ENCODE data around the gene NBEAL1.

Gene NBEAL1

GRCh38 chr2:203016716-203017115 lies 2.0 kb downstream of the NBEAL1 start:
- TF ChIP-seq FOXP2 (optimal IDR thresholded peaks at IDR 0.05; ENCODE audit: borderline replicate concordance, extremely low read depth, extremely low read length, insufficient read depth) (no peak), POLR2AphosphoS5 (IDR thresholded peaks at IDR 0.05; ENCODE audit: low read depth, low read length) (no peak), SIN3A (IDR thresholded peaks at IDR 0.05; ENCODE audit: borderline replicate concordance, insufficient read depth, low read length) (no peak), TAF1 (IDR thresholded peaks at IDR 0.05; ENCODE audit: borderline replicate concordance, insufficient read depth, low read length) (no peak)
- TF ChIP-seq, protein P1, sequence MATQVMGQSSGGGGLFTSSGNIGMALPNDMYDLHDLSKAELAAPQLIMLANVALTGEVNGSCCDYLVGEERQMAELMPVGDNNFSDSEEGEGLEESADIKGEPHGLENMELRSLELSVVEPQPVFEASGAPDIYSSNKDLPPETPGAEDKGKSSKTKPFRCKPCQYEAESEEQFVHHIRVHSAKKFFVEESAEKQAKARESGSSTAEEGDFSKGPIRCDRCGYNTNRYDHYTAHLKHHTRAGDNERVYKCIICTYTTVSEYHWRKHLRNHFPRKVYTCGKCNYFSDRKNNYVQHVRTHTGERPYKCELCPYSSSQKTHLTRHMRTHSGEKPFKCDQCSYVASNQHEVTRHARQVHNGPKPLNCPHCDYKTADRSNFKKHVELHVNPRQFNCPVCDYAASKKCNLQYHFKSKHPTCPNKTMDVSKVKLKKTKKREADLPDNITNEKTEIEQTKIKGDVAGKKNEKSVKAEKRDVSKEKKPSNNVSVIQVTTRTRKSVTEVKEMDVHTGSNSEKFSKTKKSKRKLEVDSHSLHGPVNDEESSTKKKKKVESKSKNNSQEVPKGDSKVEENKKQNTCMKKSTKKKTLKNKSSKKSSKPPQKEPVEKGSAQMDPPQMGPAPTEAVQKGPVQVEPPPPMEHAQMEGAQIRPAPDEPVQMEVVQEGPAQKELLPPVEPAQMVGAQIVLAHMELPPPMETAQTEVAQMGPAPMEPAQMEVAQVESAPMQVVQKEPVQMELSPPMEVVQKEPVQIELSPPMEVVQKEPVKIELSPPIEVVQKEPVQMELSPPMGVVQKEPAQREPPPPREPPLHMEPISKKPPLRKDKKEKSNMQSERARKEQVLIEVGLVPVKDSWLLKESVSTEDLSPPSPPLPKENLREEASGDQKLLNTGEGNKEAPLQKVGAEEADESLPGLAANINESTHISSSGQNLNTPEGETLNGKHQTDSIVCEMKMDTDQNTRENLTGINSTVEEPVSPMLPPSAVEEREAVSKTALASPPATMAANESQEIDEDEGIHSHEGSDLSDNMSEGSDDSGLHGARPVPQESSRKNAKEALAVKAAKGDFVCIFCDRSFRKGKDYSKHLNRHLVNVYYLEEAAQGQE (IDR thresholded peaks at IDR 0.05; ENCODE audit: insufficient read depth in 1 of 2, low read depth in 2 of 2, low read length in 2 of 2) = no peak

DNA sequence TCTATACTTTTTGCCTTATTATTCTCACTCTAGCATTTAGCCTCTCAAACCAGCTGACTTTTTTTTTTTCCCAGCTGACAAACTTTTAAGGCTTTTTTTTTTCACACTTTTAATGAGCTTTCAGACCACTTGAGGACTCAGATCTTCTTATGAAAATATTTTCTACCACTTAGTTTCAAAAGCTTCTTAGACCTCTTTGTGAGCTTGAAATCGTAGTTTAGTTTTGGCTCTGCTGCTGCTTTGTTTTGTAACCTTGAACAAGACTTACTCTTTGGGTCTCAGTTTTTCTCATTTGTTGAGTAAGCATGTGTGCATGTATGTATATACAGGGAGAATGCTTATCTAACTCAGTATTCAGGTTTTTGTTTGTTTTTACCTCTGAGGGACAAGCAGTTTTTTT lies 3.5 kb downstream of the NBEAL1 start:
- TF ChIP-seq, protein P1 (IDR thresholded peaks at IDR 0.05; ENCODE audit: insufficient read depth in 1 of 2, low read depth in 2 of 2, low read length in 2 of 2) = no peak
- TF ChIP-seq FOXP2 (optimal IDR thresholded peaks at IDR 0.05; ENCODE audit: borderline replicate concordance, extremely low read depth, extremely low read length, insufficient read depth) = no peak
- TF ChIP-seq SIN3A (IDR thresholded peaks at IDR 0.05; ENCODE audit: borderline replicate concordance, insufficient read depth, low read length) = no peak
- TF ChIP-seq POLR2AphosphoS5 (IDR thresholded peaks at IDR 0.05; ENCODE audit: low read depth, low read length) = no peak
- TF ChIP-seq TAF1 (IDR thresholded peaks at IDR 0.05; ENCODE audit: borderline replicate concordance, insufficient read depth, low read length) = no peak

DNA sequence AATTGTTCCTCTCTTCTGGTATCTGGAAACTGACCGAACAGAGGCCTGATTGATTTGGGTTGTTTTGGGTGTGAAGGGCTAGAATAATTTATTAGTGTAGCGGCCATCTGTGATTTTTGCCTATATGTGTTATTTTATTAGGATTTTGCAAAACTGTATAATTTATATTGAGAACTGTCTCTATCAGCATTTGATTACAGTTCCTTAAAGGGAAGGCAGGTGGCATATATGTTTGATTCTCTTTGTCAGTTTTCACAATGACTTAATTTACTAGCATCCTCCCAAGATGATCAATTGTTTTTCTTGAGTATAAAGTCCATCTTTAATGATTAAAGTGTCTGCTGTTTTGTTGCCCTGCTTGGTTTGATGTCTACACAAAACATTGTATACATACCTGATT lies 4.5 kb downstream of the NBEAL1 start:
- TF ChIP-seq POLR2AphosphoS5 (IDR thresholded peaks at IDR 0.05; ENCODE audit: low read depth, low read length) (no peak), SIN3A (IDR thresholded peaks at IDR 0.05; ENCODE audit: borderline replicate concordance, insufficient read depth, low read length) (no peak), TAF1 (IDR thresholded peaks at IDR 0.05; ENCODE audit: borderline replicate concordance, insufficient read depth, low read length) (no peak), FOXP2 (optimal IDR thresholded peaks at IDR 0.05; ENCODE audit: borderline replicate concordance, extremely low read depth, extremely low read length, insufficient read depth) (no peak)
- TF ChIP-seq, protein P1 (IDR thresholded peaks at IDR 0.05; ENCODE audit: insufficient read depth in 1 of 2, low read depth in 2 of 2, low read length in 2 of 2) = no peak

- no peak for TF ChIP-seq FOXP2 (optimal IDR thresholded peaks at IDR 0.05; ENCODE audit: borderline replicate concordance, extremely low read depth, extremely low read length, insufficient read depth)
- TF ChIP-seq TAF1 (IDR thresholded peaks at IDR 0.05; ENCODE audit: borderline replicate concordance, insufficient read depth, low read length) = no peak
- TF ChIP-seq, protein P1 (IDR thresholded peaks at IDR 0.05; ENCODE audit: insufficient read depth in 1 of 2, low read depth in 2 of 2, low read length in 2 of 2) = no peak
- TF ChIP-seq SIN3A (IDR thresholded peaks at IDR 0.05; ENCODE audit: borderline replicate concordance, insufficient read depth, low read length) = no peak
- TF ChIP-seq POLR2AphosphoS5 (IDR thresholded peaks at IDR 0.05; ENCODE audit: low read depth, low read length) = no peak
These were observed 7.3 kb downstream of the NBEAL1 start for GRCh38 chr2:203021991-203022390.

GRCh38 chr2:203022751-203023150 lies 8.1 kb downstream of the NBEAL1 start:
- no peak for TF ChIP-seq SIN3A (IDR thresholded peaks at IDR 0.05; ENCODE audit: borderline replicate concordance, insufficient read depth, low read length)
- TF ChIP-seq POLR2AphosphoS5 (IDR thresholded peaks at IDR 0.05; ENCODE audit: low read depth, low read length) = no peak
- no peak for TF ChIP-seq TAF1 (IDR thresholded peaks at IDR 0.05; ENCODE audit: borderline replicate concordance, insufficient read depth, low read length)
- TF ChIP-seq FOXP2 (optimal IDR thresholded peaks at IDR 0.05; ENCODE audit: borderline replicate concordance, extremely low read depth, extremely low read length, insufficient read depth) = no peak
- TF ChIP-seq, protein P1 (IDR thresholded peaks at IDR 0.05; ENCODE audit: insufficient read depth in 1 of 2, low read depth in 2 of 2, low read length in 2 of 2) = no peak
